Nephron progenitor cell (in vitro differentiated cells): ENCODE results near the gene SNAP91.

Experiments used
- DNase-seq: peaks from one replicate; pipeline ENCODE4 v3.0.0; 2021
- H3K27ac Mint-ChIP-seq: 2 replicates; pipeline ENCODE4 v1.8.0; 2021; ENCODE audit warnings: mild to moderate bottlenecking, moderate library complexity, mixed read lengths
- H3K27me3 Mint-ChIP-seq: 2 replicates; pipeline ENCODE4 v1.8.0; 2021; ENCODE audit warnings: mild to moderate bottlenecking, low read depth, mixed read lengths; ENCODE audit not compliant: poor library complexity
- H3K36me3 Mint-ChIP-seq: 2 replicates; pipeline ENCODE4 v1.8.0; 2021; ENCODE audit warnings: low read depth, mixed read lengths
- H3K4me1 Mint-ChIP-seq: 2 replicates; pipeline ENCODE4 v1.8.0; 2021; ENCODE audit warnings: mixed read lengths
- H3K4me3 Mint-ChIP-seq: 2 replicates; pipeline ENCODE4 v1.8.0; 2021; ENCODE audit warnings: mild to moderate bottlenecking, moderate library complexity, mixed read lengths
- H3K9me3 Mint-ChIP-seq: 2 replicates; pipeline ENCODE4 v1.8.0; 2021; ENCODE audit warnings: mild to moderate bottlenecking, moderate library complexity, mixed read lengths
- CTCF ChIP-seq: fragments of 200-600 bp; sonication (generic); IDR thresholded peaks from 2 replicates; pipeline ENCODE4 v1.5.0; 2021; ENCODE audit warnings: antibody characterized with exemption

Gene SNAP91

DNA sequence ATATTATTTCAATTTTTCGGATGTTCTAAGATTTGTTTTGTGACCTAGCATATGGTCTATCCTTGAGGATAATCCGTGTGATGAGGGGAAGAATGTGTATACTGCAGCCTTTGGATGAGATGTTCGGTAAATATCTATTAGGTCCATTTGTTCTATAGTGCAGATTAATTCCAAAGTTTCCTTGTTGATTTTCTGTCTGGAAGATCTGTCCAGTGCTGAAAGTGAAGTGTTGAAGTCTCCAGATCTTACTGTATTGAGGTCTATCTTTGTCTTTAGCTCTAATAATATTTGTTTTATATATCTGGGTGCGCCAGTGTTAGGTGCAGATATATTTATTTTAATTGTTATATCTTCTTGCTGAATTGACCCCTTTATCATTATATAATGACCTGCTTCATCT, 32.2 kb upstream of the SNAP91 start:
- Mint-ChIP-seq H3K4me3 (no peak overlapping the region), H3K36me3 (no peaks in the 10 kb centered on the region), H3K27me3 (peaks cover 17% of the 10 kb centered on the region), H3K4me1 (no peaks in the 10 kb centered on the region), H3K27ac (no peak overlapping the region), H3K9me3 (no peaks in the 10 kb centered on the region)
- DNase-seq: no peak
- no peak for TF ChIP-seq CTCF

DNA sequence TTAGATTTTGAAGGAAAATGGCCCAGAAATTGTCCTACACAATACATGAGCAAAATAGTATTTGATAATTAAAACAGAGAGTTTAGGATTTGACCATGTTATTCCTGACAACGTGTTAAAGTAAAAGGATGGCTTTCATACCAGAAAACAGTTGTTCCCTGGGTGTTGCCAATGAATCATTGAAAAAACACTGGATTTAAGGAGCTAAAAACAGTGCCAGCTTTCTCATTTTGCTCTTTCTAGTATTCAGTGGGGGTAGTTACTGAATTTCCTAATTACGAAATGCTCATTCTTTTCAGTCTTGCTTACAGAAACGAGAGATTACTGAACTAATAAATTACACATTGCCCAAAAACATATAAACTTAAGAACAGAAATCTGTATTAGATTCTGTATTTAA, 26.6 kb upstream of the SNAP91 start:
- no peak for TF ChIP-seq CTCF
- Mint-ChIP-seq H3K4me3 (no peak overlapping the region), H3K9me3 (no peaks in the 10 kb centered on the region), H3K4me1 (no peaks in the 10 kb centered on the region), H3K27ac (no peak overlapping the region), H3K27me3 (peaks cover 11% of the 10 kb centered on the region), H3K36me3 (no peaks in the 10 kb centered on the region)
- DNase-seq: no peak

- TF ChIP-seq CTCF: no peak
- Mint-ChIP-seq H3K27me3 (no peaks in the 10 kb centered on the region), H3K27ac (no peak overlapping the region), H3K9me3 (no peaks in the 10 kb centered on the region), H3K36me3 (no peaks in the 10 kb centered on the region), H3K4me3 (no peak overlapping the region), H3K4me1 (no peaks in the 10 kb centered on the region)
- no peak for DNase-seq
Measured at GRCh38 chr6:83729871-83730270, 21.0 kb upstream of the SNAP91 start.

DNA sequence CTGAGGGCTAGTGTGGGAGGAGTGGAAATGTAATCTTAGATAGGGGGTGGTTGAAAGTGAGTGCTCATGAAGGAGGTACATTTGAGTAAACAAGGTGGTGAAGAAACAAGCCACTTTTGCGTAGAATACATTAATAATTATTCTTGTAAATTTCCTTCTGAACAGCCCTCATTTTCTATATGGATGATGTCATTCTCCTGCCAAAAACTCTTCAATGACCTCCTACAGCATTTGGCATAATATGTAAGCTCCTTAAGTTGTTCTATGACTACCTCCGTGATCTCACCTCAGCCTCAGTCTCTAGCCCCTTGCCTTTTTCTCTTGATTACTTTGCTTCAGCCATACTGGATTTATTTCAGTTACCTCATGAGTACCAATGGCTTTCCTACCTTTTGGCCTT, 14.0 kb upstream of the SNAP91 start:
- H3K36me3 Mint-ChIP-seq: no peaks in the 10 kb centered on the region
- no peaks in the 10 kb centered on the region for H3K4me1 Mint-ChIP-seq
- DNase-seq: no peak
- no peak overlapping the region for H3K4me3 Mint-ChIP-seq
- H3K27ac Mint-ChIP-seq: no peak overlapping the region
- TF ChIP-seq CTCF: no peak
- H3K9me3 Mint-ChIP-seq: no peaks in the 10 kb centered on the region
- peaks cover 4% of the 10 kb centered on the region for H3K27me3 Mint-ChIP-seq

DNA sequence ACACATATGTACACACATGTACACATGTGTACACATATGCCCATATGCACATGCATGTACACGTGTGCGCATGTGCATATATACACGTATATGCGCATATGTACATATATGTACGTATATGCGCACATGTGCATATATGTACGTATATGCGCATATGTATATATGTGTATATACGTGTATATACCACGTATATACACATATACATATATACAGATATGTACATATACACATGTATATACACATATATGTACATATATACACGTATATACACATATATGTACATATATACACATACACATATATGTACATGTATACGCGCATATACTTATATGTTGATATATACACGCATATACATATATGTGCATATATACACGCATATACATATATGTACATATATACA, 8.9 kb upstream of the SNAP91 start:
- TF ChIP-seq CTCF: no peak

DNA sequence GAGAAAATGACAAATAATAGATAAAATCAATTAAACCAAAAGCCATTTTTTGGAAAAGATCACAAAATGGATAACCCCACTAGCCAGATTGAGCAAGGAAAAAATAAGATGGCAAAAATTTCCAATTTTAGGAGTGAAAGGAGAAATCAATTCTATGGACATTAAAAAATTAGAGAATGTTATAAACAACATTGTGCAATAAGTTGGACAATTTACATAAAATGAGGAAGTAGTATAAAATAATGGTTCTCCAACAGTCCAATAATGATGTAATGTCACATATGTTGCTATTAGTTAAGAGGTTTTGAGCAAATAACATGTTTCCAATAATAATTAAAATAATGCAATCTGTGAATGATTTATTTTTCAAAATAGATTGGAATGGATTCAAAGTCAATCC, 3.1 kb upstream of the SNAP91 start:
- H3K9me3 Mint-ChIP-seq: peaks cover 20% of the 10 kb centered on the region
- no peak for TF ChIP-seq CTCF
- H3K27me3 Mint-ChIP-seq: peaks cover 48% of the 10 kb centered on the region
- DNase-seq: no peak
- peaks cover 4% of the 10 kb centered on the region for H3K4me1 Mint-ChIP-seq
- H3K36me3 Mint-ChIP-seq: no peaks in the 10 kb centered on the region
- no peak overlapping the region for H3K27ac Mint-ChIP-seq
- H3K4me3 Mint-ChIP-seq: no peak overlapping the region

More for the DNA sequence above, 8.9 kb upstream of the SNAP91 start:
- H3K4me1 Mint-ChIP-seq: no peaks in the 10 kb centered on the region
- H3K36me3 Mint-ChIP-seq: no peaks in the 10 kb centered on the region
- no peak overlapping the region for H3K4me3 Mint-ChIP-seq
- no peak for DNase-seq
- no peak overlapping the region for H3K27ac Mint-ChIP-seq
- H3K27me3 Mint-ChIP-seq: peaks cover 2% of the 10 kb centered on the region
- H3K9me3 Mint-ChIP-seq: no peaks in the 10 kb centered on the region
